GM18951 (cell line): ENCODE results near the gene CPNE9.

Experiments used
- POLR2A ChIP-seq: IDR thresholded peaks from 4 replicates; pipeline ENCODE4 v1.6.1; 2011; ENCODE audit warnings: mild to moderate bottlenecking; ENCODE audit not compliant: insufficient read length, insufficient read depth; ENCODE audit errors: extremely low read depth
- in situ Hi-C: fragments of 300-500 bp; cut with MboI; formaldehyde crosslinking; loops from one replicate; pipeline ENCODE4 v1.12.0; 2022; ENCODE audit warnings: low sequenced_read_pairs, mixed read lengths, inconsistent platforms; ENCODE audit not compliant: unreplicated experiment

Gene CPNE9, protein sequence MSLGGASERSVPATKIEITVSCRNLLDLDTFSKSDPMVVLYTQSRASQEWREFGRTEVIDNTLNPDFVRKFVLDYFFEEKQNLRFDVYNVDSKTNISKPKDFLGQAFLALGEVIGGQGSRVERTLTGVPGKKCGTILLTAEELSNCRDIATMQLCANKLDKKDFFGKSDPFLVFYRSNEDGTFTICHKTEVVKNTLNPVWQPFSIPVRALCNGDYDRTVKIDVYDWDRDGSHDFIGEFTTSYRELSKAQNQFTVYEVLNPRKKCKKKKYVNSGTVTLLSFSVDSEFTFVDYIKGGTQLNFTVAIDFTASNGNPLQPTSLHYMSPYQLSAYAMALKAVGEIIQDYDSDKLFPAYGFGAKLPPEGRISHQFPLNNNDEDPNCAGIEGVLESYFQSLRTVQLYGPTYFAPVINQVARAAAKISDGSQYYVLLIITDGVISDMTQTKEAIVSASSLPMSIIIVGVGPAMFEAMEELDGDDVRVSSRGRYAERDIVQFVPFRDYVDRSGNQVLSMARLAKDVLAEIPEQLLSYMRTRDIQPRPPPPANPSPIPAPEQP

GRCh38 chr3:9703736-9704346, at the start of gene CPNE9:
Gene CPNE9 (plus strand): TSS chr3:9703833. CDS start chr3:9703997, 164 bp downstream.
- no peak for TF ChIP-seq POLR2A
- in situ Hi-C loops = no loop called here

- TF ChIP-seq POLR2A = no peak
- in situ Hi-C loops = no loop called here
Measured at GRCh38 chr3:9659849-9660248, 43.8 kb upstream of the CPNE9 start.

DNA sequence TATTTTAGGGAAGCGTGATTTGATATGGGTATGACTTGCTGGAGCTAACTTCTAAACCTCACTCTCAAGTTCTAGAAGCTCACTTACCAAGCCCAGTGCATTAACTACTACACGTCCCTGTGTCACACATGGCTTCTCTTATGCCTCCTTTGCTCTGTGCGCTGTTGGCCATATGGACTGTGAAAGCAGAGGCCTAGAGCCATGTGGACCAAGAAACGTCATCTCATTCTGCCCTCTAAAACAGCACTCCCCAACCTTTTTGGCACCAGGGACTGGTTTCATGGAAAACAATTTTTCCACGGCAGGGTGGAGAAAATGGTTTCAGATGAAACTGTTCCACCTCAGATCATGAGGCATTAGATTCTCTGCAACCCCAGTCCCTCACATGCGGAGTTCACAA, 42.7 kb upstream of the CPNE9 start:
- in situ Hi-C loops = no loop called here
- TF ChIP-seq POLR2A = no peak

GRCh38 chr3:9664119-9664751, 39.4 kb upstream of the CPNE9 start:
- TF ChIP-seq POLR2A = no peak
- in situ Hi-C loops = no loop called here

GRCh38 chr3:9666704-9667445, 36.8 kb upstream of the CPNE9 start:
- TF ChIP-seq POLR2A = no peak
- in situ Hi-C loops = no loop called here

GRCh38 chr3:9669277-9669676, 34.4 kb upstream of the CPNE9 start:
- in situ Hi-C loops = no loop called here
- TF ChIP-seq POLR2A = no peak

DNA sequence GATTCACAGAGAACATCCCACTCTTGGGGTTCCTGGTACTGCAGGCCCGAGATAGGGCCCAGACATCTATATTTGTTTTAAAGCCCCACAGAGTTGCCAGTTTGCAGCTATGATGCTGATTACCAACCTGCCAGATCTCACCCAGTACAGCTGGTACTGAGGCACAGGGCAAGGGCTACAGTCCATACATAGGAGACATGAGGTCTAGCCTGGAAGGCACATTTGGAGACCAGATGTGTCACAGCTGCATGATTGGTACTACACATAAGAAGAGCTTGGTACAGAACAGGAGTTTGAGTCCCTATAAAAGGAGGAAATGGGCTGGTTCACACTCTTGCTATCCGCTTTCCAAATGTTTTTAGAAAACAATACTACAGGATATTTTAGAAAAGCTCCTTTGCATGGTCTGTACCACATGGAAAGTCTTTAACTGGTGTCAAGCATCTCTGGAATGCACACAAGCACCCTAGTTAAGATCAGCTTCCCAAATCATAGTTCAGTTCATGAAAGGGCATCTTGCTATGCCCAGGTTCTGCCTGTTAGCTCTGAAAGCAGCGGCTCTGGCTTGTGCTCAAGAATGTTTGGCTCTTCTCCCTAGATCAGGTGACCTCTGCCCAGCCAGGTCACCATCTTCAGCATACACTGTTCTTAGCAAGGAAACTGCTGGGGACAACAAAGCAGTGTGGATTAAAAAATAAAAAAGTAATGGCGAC, 33.8 kb upstream of the CPNE9 start:
- in situ Hi-C loops = no loop called here
- TF ChIP-seq POLR2A = no peak

DNA sequence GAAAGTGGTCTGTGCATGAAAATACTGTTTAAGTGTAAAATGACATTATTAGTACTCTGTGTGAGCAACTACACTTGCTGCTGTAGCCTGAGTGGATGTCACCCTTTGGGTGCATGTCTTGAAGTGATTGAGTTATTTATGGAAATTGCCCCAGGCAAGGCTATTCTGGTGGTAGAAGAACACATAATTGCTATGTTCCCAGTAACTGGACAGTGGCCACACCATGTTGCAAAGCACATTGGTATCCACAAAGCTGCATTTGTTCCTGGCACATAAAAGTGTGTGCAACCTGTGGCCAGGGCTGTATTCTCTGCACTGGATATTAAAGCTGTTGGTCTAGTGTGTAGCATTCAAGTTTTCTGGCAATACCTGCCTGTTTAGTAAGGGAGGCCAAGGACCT, 30.6 kb upstream of the CPNE9 start:
- in situ Hi-C loops = no loop called here
- TF ChIP-seq POLR2A = no peak

GRCh38 chr3:9673752-9674151, 29.9 kb upstream of the CPNE9 start:
- in situ Hi-C loops = no loop called here
- TF ChIP-seq POLR2A = no peak

DNA sequence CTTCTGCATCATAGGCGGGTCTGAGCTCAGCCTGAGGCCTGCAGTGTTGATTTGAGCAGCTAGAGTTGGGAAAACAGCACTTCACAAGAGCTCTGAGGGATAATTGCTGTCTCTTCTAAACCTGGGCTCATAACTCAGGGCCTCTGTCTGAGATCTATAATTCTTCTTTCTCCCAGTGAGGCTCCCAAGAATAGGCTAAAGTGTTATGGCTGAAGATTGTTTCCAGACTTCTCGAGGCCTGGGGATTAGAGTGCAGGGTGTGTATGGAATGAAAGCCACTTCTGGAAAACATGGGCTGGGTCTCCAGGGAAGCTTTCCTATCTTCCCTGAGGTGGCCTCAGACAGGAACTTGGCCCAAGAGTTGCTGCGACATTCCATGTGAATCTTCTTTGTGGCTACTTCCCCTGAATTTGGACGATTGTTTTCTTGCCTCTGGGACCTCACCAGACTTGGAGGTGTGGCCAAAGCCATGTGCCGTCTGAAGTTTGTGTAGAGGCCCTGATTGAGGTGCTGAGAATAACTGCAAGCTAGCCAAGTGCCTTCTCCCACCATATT, 27.8 kb upstream of the CPNE9 start:
- TF ChIP-seq POLR2A = no peak
- in situ Hi-C loops = no loop called here

GRCh38 chr3:9676785-9677184, 26.8 kb upstream of the CPNE9 start:
- no peak for TF ChIP-seq POLR2A
- in situ Hi-C loops = no loop called here

DNA sequence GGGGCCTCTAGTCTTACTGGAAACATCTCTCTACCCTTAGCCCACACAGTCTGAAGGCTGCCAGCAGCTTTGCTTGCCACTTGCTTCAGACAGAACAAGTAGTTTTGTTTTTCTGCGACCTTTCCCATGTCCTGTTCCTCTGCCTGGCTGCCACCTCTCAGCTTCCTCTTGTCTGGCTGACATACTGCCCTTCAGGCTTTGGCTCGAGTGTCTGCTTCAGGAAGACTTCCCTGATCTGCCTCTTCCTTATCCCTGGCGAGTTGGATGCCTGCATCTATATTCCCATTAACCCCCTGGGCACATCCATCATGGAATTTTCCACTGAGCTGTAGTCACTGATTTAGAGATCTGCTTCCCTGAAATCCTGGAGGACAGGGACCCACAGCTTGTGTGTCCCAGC, 25.1 kb upstream of the CPNE9 start:
- in situ Hi-C loops = no loop called here
- no peak for TF ChIP-seq POLR2A
